ENCODE measurements around the gene APCDD1.

GRCh38 chr18:10450986-10451385 is 3.4 kb upstream of the APCDD1 start:
- TF ChIP-seq CTCF (IDR thresholded peaks at IDR 0.05; ENCODE audit: low read depth, low read length, missing input control): no peak
- no peak for TF ChIP-seq SP1 (IDR thresholded peaks at IDR 0.05)
- no peak for TF ChIP-seq MAX (IDR thresholded peaks at IDR 0.05)
- no peak for TF ChIP-seq REST (IDR thresholded peaks at IDR 0.05)
- TF ChIP-seq FOXA2 (IDR thresholded peaks at IDR 0.05): no peak
- no peak for TF ChIP-seq ATF3 (IDR thresholded peaks at IDR 0.05)
- TF ChIP-seq RXRA (IDR thresholded peaks at IDR 0.05): no peak
- TF ChIP-seq TAF1 (conservative IDR thresholded peaks at IDR 0.05): no peak
- TF ChIP-seq JUND (IDR thresholded peaks at IDR 0.05): no peak
- no peak for TF ChIP-seq YY1 (IDR thresholded peaks at IDR 0.05)
- no peak for TF ChIP-seq EGR1 (IDR thresholded peaks at IDR 0.05; ENCODE audit: low read depth in 2 of 2)

Data from liver (tissue), 3 donors.